Inflammatory macrophage (primary cell): ENCODE data around the gene YWHAB.

Experiments used
- DNase-seq, 2 donors: peaks; one replicate each; pipeline ENCODE4 v3.0.0-alpha.2; 2020 to 2022

YWHAB gene

DNA sequence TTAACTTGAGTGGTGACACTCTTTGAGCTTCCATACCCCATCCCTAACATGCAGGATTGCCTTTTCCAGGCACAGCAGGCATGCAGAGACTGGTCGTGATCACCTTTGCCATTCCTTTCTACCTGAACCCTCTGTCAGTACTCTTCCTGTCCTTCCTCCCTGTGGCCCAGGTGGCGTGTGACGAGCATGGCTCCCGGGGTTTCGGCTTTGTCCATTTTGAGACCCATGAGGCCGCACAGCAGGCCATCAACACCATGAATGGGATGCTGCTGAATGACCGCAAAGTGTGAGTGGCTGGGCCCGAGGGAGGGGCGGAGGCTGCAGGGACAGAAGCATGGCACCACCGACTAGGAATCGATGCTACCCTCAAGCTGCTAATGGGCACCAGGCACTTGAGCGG lies 31.1 kb downstream of the YWHAB start:
- no peak for DNase-seq

DNA sequence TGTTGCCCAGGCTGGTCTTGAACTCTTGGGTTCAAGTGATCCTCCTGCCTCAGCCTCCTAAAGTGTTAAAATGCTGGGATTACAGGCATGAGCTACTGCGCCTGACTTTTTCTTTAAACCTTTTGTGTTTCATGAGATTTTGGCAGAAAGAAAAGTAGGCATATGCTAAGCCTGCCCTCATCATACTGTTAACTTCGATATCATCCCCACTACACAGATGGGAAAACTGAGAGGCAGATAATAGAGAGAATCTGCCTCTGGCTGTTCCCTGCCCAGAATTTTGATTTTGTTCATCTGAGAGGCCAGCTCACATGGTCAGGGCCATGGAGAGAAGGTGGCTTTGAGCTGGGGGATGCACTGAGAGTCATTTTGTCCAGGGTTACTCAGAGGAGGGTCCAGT lies 31.9 kb downstream of the YWHAB start:
- DNase-seq, result no peak

DNA sequence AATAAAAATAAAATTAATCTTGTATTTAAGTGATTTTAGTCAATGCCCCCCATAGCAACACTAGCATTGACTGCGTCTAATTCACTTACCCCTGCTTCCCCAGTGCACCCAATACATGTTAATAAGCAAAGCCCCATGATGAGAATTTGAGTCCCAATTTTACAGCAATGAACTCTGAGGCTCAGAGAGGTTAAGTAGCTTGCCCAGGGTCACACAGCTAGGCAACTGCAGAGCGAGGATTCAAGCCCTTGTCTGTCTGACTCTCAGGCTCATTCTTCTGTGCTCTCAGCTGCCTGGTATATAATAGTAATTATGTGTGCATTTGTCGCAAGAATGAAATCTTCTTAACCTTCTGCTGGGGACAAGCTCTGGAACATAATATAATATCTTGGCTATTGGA lies 32.8 kb downstream of the YWHAB start:
- no peak for DNase-seq

DNA sequence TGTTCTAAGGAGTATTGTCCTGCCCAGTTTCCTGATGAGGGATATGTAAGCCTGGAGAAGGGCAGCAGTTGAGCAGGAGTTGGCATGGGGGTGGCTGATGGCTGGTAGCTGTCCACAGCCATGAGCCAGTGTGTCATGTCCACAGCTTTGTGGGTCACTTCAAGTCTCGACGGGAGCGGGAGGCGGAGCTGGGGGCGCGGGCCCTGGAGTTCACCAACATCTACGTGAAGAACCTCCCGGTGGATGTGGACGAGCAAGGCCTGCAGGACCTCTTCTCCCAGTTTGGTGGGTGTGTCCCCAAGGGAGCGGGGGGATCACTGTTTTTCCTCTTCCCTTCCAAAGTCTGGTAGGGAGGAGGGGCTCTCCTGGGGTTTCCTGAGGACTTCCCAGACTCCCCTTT lies 33.3 kb downstream of the YWHAB start:
- no peak for DNase-seq

DNA sequence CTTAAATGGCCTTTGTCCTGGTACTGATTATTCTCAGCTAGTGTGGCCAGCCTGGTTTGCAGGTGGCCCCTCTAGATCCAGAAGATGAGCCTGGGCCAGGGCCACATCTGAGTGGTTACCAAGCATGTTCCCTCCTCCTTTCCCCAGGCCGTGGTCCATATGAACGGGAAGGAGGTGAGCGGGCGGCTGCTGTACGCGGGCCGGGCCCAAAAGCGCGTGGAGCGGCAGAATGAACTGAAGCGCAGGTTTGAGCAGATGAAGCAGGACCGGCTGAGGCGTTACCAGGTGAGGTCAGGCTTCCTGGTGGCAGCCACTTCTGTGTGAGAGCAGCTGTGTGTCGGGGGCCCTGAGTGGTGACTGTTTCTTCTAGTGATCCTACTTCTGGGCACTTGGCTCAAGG lies 35.9 kb downstream of the YWHAB start:
- DNase-seq, result no peak

DNA sequence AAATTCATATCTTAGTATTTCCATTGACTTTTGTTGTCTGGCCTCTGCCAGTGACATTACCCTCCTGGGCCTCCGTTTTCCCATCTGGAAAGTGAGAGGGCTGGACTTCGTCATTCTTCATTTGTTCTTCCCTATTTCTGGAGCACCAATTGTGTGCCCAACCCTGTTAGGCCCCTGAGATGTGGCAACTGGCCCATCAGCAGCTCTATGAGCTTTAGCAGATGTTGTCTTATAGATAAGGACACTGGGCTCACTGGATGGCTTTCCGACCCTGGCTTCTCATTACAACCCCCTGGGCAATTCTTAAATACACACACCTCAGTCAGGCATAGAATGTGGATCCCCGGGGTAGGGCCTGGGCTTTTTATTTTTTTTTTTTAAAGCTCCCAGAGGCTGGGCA lies 39.0 kb downstream of the YWHAB start:
- no peak for DNase-seq

DNA sequence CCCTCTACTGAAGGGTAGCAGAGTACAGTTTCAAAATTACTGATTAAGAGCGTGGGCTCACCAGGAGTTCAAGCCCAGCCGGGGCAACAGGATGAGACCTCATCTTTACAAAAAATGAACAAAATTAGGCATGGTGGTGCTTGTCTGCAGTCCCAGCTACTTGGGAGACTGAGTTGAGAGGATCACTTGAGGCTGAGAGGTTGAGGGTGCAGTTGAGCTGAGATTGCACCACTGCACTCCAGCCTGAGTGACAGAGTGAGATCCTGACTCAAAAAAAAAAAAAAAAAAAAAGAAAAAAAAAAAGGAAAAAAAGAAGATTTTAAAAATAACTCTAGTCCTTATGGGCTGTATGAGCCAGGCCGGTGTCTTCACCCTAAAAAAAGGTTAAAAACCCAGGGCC lies 43.1 kb downstream of the YWHAB start:
- DNase-seq, result no peak

DNA sequence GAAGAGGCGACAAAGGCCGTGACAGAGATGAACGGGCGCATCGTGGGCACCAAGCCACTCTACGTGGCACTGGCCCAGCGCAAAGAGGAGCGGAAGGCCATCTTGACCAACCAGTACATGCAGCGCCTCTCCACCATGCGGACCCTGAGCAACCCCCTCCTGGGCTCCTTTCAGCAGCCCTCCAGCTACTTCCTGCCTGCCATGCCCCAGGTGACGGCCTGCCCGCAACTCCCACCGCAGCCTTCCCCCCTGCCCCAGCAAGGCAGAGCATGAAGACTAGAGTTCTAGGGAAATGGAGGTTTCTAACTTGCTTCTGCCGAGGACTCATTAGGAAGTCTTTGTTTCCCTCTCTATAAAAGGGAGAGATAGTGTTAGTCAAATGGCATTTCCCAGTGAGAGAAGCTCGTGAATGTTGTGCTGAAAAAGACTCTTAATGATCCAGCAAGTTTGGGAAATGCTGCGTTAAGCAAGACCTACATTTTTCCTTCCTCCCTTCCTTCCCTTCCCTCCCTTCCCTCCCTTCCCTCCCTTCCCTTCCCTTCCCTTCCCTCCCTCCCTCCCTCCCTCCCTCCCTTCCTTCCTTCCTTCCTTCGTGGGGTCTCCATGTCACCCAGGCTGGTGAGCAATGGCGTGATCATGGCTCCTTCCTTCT lies 45.1 kb downstream of the YWHAB start:
- DNase-seq, result no peak

DNA sequence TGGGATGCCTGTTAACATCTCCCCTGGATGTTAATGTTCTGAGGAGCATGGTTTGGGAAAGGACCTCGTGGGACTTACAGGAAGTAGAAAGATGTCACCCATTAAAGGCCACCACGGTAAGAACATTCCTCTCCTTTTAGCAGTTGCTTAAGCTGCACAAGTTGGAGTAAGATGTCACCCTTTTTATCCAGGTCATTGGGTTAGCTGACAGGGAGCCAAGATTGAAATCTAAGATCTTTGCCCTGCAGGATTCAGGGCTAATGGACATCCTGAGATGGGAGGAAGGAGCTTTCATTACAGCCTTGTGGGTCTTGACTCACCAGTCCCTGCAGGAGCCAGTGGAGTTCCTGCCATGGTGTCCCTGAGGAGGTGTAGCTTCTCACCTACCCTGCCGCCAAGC lies 46.4 kb downstream of the YWHAB start:
- no peak for DNase-seq

DNA sequence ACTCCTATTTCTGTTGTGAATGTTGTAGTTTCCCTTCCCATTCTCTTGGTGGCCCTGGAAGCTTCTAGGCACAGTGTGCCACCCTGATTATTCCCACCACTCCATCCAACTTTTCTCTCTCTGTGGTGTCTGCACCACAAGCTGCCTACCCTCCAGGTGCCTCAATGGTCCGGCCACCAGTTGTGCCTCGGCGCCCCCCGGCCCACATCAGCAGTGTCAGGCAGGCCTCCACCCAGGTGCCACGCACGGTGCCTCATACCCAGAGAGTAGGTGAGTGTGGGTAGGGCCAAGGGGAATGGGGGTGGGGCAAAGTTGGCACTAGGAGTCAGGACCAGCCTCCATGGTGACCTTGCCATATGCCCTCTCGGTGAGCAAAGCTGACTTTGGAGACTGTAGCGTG lies 47.4 kb downstream of the YWHAB start:
- DNase-seq, result no peak

DNA sequence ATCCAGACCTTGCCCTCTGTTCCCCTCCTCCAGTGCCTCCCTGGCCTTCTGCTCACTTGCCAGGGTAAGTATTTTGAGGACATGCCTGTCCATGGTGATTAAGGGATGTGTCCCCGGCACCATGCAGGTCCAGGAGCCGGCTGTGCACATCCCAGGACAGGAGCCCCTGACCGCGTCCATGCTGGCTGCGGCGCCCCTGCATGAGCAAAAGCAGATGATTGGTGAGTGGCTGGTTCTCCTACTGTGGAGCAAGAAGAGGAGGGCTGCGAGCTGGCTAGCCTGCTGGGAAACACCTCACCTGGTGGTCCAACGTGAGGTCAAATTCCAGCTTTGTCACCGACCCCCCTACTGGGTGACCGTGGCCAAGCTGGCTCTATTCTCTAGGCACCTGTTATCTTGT lies 51.0 kb downstream of the YWHAB start:
- no peak for DNase-seq

DNA sequence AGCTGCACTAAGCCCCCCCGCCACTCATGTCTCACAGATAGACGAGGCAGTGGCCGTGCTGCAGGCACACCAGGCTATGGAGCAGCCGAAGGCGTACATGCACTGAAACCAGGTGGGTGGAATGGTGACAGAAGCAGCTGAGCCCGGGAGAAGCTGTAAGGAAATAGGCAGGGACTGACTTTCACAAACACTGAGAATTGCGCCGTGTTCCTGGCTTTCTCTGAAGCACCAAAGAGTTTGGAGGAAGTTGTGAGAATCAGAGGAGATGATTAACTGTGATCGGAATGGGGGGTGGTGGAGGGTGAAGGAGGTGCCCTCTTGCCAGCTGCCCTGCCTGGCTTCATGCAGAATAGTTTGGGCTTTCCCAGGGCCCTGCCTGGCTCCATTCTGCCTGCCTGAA lies 53.1 kb downstream of the YWHAB start:
- no peak for DNase-seq

DNA sequence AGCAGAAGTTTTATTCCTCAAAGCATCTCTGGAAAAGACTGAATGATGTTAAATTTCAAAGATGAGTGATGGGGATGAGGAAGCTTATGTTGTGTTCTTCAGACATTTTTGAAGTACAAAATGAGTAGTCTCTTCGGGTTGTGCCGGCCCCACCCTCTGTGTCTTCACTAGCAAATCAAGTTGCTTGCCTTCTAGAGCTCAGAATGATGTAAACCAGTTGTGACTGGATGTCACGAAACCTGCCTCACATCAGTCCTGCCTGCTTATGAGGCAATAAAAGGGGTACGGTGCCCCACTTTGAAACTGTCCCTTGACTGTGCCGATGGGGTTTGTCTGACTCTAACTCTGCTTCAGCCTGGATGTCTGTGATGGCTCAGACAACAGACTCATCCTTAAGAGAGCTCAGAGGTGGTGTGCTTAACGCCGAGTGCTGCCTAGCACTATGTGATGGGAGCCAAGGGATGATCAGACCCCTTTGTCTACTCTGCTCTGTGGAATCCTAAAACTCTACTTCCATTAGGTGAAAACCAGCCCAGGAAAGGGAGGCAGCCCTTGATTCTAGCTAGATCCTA lies 55.7 kb downstream of the YWHAB start:
- DNase-seq, result no peak

DNA sequence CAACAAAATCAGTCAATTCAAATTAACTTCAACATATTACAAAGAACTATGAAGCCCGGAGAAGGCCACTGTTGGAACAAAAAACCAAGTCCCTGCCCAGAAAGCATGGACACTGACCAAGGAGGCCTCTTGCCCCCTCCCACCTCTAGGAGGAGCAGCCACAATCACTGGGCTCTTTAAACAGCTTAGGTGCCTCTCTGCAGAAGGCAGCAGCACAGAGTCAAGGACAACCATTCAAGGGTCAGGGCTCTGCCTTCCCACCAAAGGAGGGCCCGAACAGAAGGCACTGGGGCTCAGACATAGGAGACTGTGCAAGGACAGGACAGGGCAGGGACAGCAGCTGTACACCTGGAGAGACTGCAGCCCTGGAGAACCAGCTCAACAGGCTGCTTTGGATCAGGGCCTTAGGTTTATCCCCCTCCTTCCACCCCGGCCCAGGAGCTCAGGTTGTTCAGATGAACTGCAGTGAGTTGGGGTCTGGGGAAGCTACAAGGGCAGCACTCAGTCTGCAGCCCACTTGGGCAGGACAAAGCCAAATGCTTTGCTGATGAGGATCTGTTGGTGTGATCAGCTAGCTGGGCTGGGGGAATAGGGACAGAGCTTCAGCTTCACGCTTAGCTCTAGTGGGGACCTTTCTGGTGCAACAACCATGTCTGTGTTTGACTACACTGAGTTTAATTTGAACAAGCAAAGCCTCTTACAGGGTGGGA lies 56.9 kb downstream of the YWHAB start:
- DNase-seq, result no peak

DNA sequence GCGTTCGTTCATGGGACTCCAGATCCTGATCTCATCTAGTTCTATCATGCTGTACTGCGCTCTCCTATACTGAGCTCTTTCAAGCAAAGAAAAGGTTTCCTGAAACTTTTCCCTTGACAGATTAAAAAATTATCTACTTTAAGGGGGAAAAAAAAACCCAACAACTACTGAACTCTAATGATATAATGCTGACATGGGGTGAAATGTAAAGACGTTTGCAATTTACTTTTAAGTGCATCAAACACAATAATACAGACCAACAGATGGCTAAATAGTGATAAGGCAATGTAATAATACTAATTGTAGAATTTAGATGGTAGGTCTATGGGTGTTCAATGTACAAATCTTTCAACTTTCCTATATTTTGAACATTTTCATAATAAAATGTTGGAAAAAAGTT lies 58.3 kb downstream of the YWHAB start:
- DNase-seq, result no peak

DNA sequence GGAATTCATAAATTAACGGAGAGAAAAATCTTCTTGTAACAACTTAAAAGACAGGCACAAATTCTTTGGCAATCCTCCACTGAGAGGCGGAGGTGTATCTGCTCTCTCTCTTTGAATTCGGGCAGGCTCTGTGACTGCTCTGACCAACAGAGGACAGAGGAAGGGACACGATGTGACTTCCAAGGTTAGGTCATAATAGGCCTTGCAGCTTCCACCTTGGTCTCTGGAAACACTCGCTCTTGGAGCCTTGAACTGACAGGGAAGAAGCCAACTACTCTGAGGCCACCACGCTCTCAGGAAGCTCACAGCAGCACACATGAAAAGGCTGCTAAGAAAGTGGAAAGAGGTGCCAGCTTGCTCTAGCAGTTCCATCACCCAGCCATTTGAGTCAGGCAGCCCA lies 59.8 kb downstream of the YWHAB start:
- DNase-seq, result no peak

DNA sequence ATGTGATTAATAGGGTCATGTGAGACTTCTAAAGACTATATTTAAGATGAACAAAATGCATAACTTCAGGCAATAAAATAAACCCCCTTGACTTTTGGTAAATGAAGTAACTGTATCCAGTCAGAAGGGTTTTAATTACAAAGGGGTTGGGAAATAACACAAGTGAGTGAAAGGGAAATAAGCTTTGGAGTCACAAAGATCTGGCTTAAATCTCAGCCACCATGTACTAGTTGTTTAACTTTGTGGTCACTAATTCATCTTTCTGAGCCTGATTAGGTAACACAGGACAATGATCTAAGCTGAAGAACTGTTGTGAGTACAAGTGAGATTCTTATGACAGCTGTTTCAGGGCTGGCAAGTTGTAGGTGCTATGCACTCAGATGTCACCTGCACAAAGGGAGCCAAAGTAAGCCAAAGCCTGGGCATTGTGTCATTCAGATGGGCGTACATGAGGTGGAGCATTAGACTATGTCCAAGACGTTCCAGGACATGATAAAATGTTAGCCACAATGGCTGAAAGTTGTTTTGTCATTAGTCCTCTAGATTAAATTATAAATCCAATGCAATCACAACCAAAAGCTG lies 60.9 kb downstream of the YWHAB start:
- DNase-seq, result no peak

DNA sequence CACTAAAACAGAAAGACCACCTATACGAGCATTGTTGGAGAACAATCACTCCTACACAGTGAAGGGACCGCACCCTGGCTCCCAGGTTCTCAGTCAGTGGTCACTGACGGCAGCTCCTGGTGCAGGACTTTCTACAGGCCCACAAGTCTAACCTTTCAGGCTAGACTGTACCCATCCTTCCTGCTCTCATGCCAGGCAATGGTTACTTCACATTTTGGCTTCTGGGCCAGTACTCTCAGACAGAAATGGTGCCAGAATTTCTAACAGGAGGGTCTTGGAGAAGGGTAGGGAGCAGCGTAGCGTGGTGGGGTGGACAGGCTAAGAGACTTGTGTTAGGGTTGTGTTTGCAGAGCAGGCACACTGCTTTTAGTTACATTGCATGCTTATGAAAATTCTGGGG lies 62.6 kb downstream of the YWHAB start:
- no peak for DNase-seq

DNA sequence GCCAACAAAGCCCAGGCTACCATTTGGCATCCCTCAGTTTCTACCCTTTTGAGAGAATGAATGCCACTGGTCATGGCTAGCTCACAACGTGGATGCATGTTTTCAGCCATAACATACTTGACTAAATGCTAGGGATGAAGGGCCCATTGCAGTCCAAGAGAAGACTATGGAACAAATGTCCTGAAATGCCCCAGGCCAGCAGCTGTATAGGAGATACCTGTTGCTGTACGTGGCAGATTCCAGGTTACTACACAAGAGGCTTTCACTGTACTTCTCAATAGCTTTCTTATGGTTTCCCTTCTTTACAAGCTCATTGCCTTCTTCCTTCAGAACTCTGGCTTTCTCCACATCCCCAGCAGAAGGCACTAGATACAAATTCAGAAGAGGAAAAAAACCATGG lies 63.0 kb downstream of the YWHAB start:
- no peak for DNase-seq

DNA sequence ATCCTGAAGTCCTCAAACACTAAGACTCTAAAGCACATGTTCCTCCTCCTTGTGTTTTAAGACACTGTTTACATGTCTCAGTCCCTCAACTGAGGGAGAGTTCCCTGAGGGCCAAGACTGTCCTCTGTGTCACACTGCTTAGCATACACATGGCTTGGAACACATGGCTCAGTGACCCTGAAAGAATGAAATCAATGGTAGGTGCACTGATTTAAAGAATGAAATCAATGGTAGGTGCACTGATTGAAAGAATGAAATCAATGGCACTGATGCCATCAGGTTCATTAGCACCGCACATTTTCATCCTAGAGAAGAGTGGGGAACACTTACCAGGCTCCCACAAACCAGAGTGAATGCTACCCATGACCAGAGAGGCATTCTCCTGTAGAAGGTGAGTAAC lies 64.9 kb downstream of the YWHAB start:
- no peak for DNase-seq

DNA sequence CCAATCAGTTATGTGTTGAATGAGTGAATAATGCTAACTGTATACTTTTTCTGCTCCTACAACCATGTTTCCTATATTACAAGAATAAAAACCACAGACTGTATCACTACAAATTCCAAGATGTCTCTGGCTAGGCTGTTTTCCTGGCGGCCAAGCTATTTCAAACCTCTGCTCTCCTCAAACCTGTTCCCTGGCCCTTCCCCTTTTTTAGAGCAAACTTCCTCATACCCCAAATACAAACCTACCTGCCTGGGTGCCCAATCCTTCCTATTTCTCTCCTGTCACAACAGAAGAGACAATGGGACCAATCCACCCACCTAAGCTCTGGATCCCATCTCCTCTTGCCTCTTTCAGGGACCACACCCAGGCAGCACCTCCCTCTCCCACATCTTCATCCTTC lies 67.2 kb downstream of the YWHAB start:
- no peak for DNase-seq

DNA sequence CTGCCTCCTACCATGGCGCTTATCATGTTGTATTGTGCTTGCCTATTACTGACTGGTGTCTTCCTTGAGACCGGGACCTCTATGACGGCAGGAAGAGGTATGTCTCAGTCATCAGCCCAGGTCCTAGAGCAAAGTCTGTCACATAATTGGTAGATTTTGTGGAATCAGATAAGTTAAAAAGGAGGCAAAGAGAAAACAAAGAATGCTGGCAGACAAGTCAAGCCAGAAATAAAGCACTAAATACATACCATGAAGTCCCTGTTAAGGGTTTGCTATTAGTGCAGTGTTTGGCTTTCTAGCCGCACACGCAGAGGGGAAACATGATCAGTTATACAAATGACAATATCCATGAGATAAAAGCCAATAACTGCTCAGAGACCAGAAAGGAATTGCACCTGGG lies 68.7 kb downstream of the YWHAB start:
- DNase-seq, result no peak

DNA sequence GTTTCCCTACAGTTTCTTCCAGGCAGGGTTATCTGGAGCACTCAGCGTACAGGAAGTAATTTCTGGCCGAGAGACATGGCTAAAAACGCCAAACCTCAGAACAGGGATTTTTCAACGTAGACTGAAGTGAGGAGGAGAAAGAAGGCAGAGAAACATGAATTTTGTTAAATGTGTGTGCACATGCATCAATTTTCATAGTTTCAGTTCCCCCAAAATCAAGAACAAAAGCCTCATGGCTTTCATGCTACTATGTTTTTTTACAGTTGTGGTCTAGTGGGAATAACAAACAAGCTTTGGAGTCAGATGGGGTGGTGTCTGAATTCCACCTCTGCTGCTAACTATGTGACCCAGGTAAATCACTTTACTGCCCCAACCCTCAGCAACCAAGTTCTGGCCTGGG lies 69.8 kb downstream of the YWHAB start:
- no peak for DNase-seq

DNA sequence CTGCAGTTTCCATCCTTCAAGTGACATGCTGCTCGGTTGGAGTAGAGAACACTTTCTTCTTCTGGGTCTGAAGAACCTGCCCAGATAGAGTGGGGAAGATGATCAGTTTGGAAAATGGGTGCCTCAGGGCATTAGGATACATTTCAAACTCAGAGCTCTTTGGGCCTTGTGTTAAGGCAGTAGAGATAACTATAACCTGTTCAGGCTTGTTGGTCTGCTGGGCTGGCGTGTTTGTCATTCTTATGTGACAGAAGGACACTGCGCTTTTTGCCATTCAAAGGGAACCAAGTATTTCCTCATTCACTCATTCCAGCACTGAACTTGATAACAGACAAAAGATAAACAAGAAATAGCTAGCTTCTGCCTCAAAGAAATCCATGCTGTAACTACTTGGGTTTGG lies 70.9 kb downstream of the YWHAB start:
- DNase-seq, result no peak
